ENCODE data around the gene ANTXRL.

DNA sequence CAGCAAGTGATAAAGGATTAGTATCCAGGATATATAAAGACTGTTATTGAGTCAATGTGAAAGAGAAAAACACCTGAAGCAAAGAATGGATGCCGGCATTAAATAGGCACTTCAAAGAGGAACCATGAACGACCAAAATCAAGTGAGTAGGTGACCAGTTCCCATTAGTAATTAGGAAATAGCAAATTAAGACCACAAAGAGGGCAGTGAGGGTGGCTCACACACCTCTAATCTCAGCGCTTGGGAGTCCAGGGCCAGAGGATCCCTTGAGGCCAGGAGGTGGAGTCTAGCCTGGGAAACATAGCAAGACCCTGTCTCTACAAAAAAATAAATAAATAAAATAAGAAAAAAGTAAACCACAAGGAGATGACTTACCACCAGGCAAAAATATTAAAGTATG is 1.5 kb upstream of the ANTXRL start:
- TF ChIP-seq, protein P1, sequence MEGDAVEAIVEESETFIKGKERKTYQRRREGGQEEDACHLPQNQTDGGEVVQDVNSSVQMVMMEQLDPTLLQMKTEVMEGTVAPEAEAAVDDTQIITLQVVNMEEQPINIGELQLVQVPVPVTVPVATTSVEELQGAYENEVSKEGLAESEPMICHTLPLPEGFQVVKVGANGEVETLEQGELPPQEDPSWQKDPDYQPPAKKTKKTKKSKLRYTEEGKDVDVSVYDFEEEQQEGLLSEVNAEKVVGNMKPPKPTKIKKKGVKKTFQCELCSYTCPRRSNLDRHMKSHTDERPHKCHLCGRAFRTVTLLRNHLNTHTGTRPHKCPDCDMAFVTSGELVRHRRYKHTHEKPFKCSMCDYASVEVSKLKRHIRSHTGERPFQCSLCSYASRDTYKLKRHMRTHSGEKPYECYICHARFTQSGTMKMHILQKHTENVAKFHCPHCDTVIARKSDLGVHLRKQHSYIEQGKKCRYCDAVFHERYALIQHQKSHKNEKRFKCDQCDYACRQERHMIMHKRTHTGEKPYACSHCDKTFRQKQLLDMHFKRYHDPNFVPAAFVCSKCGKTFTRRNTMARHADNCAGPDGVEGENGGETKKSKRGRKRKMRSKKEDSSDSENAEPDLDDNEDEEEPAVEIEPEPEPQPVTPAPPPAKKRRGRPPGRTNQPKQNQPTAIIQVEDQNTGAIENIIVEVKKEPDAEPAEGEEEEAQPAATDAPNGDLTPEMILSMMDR (IDR thresholded peaks at IDR 0.05; ENCODE audit: borderline replicate concordance, extremely low read depth, low read length, poor library complexity, severe bottlenecking) = no peak
- TF ChIP-seq EZH2 (IDR thresholded peaks at IDR 0.05; ENCODE audit: borderline replicate concordance, low read depth, low read length, severe bottlenecking) = no peak
